Measurements from ENCODE around the gene MAP1B. TPM values are rescaled to one million over a fixed set of nuclear protein-coding genes. Genes with fewer than 3 reads are reported as not detected.

Gene MAP1B
- total RNA-seq, 1 experiment from 2014 or later, result 34.6 TPM

DNA sequence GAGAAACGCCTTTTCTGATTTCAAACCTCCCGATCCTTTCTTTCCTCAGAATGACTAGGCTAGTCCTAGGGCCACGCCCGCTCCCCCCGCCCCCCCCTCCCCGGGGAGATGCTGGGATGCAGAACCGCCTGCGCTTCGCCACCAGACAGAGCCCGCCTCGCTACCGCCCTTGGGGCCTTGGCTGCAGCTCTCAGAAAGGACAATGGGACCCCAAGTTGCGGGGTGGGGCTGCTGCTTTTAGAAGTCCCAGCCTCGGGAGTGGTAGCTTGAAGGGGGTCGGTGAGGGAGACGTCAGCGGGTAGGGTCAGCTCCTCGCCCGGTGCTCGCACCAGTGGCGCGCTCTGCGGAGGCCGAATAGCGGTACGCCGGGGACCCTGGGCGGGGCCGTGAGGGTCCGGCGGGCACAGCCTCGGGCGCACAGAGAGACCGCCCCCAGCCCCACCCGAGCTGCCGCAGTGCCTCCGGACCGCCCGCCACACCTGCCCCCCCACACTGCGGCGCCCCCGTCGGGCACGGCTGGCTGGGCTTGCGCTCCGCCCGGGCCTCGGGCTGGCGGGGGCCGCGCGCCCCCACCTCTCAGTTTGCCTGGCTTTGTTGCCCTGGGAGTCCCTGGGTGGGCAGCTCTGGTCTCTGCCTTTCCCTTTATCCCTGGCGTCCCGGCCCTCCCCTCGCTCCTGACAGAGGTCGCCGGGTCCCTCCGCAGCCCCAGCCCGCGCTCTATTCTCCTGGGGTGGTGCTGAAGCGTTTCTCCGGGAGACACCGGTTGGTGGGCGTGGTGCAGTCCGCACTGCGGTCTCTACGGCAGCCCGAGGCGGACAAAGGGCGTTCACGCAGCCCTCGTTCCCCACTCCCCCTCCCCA lies 1.2 kb downstream of the MAP1B start:
- no peaks in the 10 kb centered on the region for H3K9me3 Mint-ChIP-seq (ENCODE audit: low read depth, unreplicated experiment)
- intact Hi-C loops (cut with micrococcal nuclease; ENCODE audit: unreplicated experiment), result loop anchor here (10.0 kb wide), 2 partner anchors 74 to 174 kb away; no protein-coding TSS in a partner anchor
- peaks cover 29% of the 10 kb centered on the region for H3K36me3 Mint-ChIP-seq (ENCODE audit: insufficient read depth, unreplicated experiment)
- peak; percentile 64 for DNase-seq
- CTCF ChIA-PET, result interaction anchor here (1.4 kb wide), 1 partner anchor 186 kb away, joined by 3 read pairs; no protein-coding TSS in a partner anchor
- H3K27me3 Mint-ChIP-seq (ENCODE audit: unreplicated experiment), result peaks cover 31% of the 10 kb centered on the region
- no TSS peak for BruUV-seq (replicated peaks)
- peak overlapping the region; percentile 94 for H3K4me3 Mint-ChIP-seq (ENCODE audit: low read depth, unreplicated experiment)
- H3K27ac Mint-ChIP-seq (ENCODE audit: unreplicated experiment), result peak overlapping the region; percentile 71
- TF ChIP-seq, protein P1, sequence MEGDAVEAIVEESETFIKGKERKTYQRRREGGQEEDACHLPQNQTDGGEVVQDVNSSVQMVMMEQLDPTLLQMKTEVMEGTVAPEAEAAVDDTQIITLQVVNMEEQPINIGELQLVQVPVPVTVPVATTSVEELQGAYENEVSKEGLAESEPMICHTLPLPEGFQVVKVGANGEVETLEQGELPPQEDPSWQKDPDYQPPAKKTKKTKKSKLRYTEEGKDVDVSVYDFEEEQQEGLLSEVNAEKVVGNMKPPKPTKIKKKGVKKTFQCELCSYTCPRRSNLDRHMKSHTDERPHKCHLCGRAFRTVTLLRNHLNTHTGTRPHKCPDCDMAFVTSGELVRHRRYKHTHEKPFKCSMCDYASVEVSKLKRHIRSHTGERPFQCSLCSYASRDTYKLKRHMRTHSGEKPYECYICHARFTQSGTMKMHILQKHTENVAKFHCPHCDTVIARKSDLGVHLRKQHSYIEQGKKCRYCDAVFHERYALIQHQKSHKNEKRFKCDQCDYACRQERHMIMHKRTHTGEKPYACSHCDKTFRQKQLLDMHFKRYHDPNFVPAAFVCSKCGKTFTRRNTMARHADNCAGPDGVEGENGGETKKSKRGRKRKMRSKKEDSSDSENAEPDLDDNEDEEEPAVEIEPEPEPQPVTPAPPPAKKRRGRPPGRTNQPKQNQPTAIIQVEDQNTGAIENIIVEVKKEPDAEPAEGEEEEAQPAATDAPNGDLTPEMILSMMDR (IDR thresholded peaks at IDR 0.05; ENCODE audit: unreplicated experiment), result no peak
- no peaks in the 10 kb centered on the region for H3K4me1 Mint-ChIP-seq (ENCODE audit: low read depth, unreplicated experiment)

DNA sequence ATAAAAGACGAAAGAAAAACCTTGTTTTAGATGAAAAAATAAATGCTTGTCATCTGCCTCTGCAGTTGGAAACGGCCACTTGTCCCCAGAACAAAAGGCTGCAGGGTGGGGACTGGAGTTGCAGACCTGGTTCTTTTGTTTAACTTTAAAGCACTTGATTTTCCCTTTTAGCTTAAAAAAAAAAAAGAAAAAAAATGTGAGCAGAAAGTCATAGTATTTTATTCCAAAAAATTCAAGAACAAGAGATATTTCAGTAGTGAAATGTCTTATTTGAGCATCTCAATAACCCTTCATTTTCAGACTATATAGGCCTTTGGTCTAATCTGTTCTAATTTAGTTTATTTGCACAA lies 1.8 kb downstream of the MAP1B start:
- TF ChIP-seq, protein P1 (IDR thresholded peaks at IDR 0.05; ENCODE audit: unreplicated experiment), result no peak
- no TSS peak for BruUV-seq (replicated peaks)
- Mint-ChIP-seq H3K27ac (ENCODE audit: unreplicated experiment) (peak overlapping the region; percentile 71), H3K4me3 (ENCODE audit: low read depth, unreplicated experiment) (peak overlapping the region; percentile 94), H3K4me1 (ENCODE audit: low read depth, unreplicated experiment) (no peaks in the 10 kb centered on the region), H3K36me3 (ENCODE audit: insufficient read depth, unreplicated experiment) (peaks cover 29% of the 10 kb centered on the region), H3K27me3 (ENCODE audit: unreplicated experiment) (peaks cover 29% of the 10 kb centered on the region), H3K9me3 (ENCODE audit: low read depth, unreplicated experiment) (no peaks in the 10 kb centered on the region)
- CTCF ChIA-PET, result interaction anchor here (1.4 kb wide), 1 partner anchor 187 kb away, joined by 3 read pairs; no protein-coding TSS in a partner anchor
- intact Hi-C loops (cut with micrococcal nuclease; ENCODE audit: unreplicated experiment), result loop anchor here (10.0 kb wide), 2 partner anchors 74 to 174 kb away; no protein-coding TSS in a partner anchor
- no peak for DNase-seq

DNA sequence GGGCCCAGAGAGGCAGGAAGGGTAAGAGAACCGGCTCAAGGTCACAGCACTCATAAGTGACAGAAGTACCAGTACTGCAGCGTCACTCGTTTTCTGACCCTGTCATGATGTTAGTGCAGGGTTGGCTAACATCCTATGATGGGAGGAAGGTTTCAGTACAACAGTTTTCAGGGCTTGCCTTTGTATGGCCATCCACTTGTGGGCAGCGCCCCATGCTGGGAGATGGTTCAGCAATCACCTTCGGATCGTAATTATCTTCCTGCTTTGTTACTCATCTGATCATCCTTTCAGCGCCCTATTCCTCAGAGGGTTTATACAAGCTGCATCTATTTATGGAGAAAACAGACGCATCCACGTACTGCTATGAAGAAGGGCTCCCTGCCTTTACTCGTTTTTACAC lies 2.4 kb downstream of the MAP1B start:
- intact Hi-C loops (cut with micrococcal nuclease; ENCODE audit: unreplicated experiment), result loop anchor here (10.0 kb wide), 2 partner anchors 75 to 175 kb away; no protein-coding TSS in a partner anchor
- peaks cover 23% of the 10 kb centered on the region for H3K27me3 Mint-ChIP-seq (ENCODE audit: unreplicated experiment)
- no peak overlapping the region for H3K27ac Mint-ChIP-seq (ENCODE audit: unreplicated experiment)
- DNase-seq, result no peak
- H3K36me3 Mint-ChIP-seq (ENCODE audit: insufficient read depth, unreplicated experiment), result peaks cover 29% of the 10 kb centered on the region
- H3K4me1 Mint-ChIP-seq (ENCODE audit: low read depth, unreplicated experiment), result no peaks in the 10 kb centered on the region
- CTCF ChIA-PET, result interaction anchor here (1.4 kb wide), 1 partner anchor 187 kb away, joined by 3 read pairs; no protein-coding TSS in a partner anchor
- BruUV-seq (replicated peaks), result TSS peak; percentile 15
- H3K4me3 Mint-ChIP-seq (ENCODE audit: low read depth, unreplicated experiment), result no peak overlapping the region
- H3K9me3 Mint-ChIP-seq (ENCODE audit: low read depth, unreplicated experiment), result no peaks in the 10 kb centered on the region
- TF ChIP-seq, protein P1 (IDR thresholded peaks at IDR 0.05; ENCODE audit: unreplicated experiment), result no peak

DNA sequence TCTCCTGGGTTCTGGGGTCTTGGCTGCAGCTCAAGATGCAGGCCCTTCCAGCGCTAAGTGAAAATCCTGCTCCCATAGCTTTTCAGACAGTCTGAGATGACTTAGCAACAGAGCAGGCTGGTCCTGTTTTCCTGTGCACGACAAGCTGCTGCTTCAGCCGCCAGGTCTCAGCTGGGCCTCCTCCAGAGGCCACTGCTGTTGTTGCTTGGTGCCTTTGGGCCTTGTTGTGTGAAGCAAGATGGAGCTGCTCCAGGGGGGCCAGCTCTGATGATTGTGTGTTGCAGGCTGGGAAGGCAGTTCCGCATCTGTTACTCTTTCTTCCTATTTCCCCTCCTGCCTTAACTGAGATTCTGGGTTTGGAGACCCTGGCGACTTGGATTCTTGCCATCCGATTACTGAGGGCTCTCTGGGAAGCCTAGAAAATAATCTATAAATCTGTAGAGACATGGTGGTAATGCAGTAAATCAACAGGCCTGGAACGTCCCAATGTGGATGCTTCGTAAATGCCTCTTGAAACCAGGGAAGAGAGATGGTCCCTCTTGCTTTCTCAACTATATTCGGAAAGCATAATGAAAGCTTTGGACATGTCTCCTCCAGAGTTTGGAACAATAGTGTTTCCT lies 3.2 kb downstream of the MAP1B start:
- H3K27me3 Mint-ChIP-seq (ENCODE audit: unreplicated experiment), result peaks cover 19% of the 10 kb centered on the region
- BruUV-seq (replicated peaks), result no TSS peak
- no peak overlapping the region for H3K27ac Mint-ChIP-seq (ENCODE audit: unreplicated experiment)
- CTCF ChIA-PET, result no interaction called here
- no peak for DNase-seq
- TF ChIP-seq, protein P1 (IDR thresholded peaks at IDR 0.05; ENCODE audit: unreplicated experiment), result no peak
- H3K4me3 Mint-ChIP-seq (ENCODE audit: low read depth, unreplicated experiment), result no peak overlapping the region
- H3K9me3 Mint-ChIP-seq (ENCODE audit: low read depth, unreplicated experiment), result no peaks in the 10 kb centered on the region
- H3K4me1 Mint-ChIP-seq (ENCODE audit: low read depth, unreplicated experiment), result no peaks in the 10 kb centered on the region
- intact Hi-C loops (cut with micrococcal nuclease; ENCODE audit: unreplicated experiment), result no loop called here
- peaks cover 29% of the 10 kb centered on the region for H3K36me3 Mint-ChIP-seq (ENCODE audit: insufficient read depth, unreplicated experiment)

Data from Calu3 (cell line).